ENCODE measurements around the gene MYO18A. TPM values are rescaled to one million over a fixed set of nuclear protein-coding genes. Genes with fewer than 3 reads are reported as not detected.

Gene MYO18A
- total RNA-seq, 1 experiment from 2014 or later = 37.2 TPM

GRCh38 chr17:29060475-29060874 lies 119.7 kb downstream of the MYO18A start:
- RAD21 ChIA-PET (ENCODE audit: low non-redundant PET in 1 of 2, low total read pairs in 2 of 2, uncharacterized antibody in 2 of 2, unreplicated experiment in 2 of 2) = interaction anchor here in 1 of 2 experiments (0.7 kb wide), 1 partner anchor 442 kb away, joined by 3 read pairs; no protein-coding TSS in a partner anchor
- Histone ChIP-seq H3K4me1 (ENCODE audit: control insufficient read depth in 1 of 2, insufficient read depth in 2 of 2, low read length in 2 of 2) (no peaks in the 10 kb centered on the region), H3K27me3 (ENCODE audit: insufficient read depth, low read length) (no peaks in the 10 kb centered on the region), H3K9ac (ENCODE audit: low read length) (no peak overlapping the region), H3K36me3 (ENCODE audit: control insufficient read depth in 1 of 2, insufficient read depth in 2 of 2, low read length in 2 of 2) (no peaks in the 10 kb centered on the region), H3K4me3 (replicated peaks in 1 of 2; ENCODE audit: low read depth in 1 of 2, low read length in 2 of 2) (no peak overlapping the region), H3K4me2 (ENCODE audit: low read length) (no peak overlapping the region), H3K9me3 (ENCODE audit: control insufficient read depth in 1 of 2, insufficient read depth in 1 of 2, low read depth in 1 of 2, low read length in 2 of 2) (no peaks in the 10 kb centered on the region), H3K9me2 (ENCODE audit: insufficient read depth) (no peaks in the 10 kb centered on the region), H2AFZ (ENCODE audit: low read depth, low read length, poor library complexity, severe bottlenecking) (no peak overlapping the region), H3K27ac (ENCODE audit: low read depth, low read length) (no peak overlapping the region), H4K20me1 (ENCODE audit: insufficient read depth) (no peaks in the 10 kb centered on the region), H3K79me2 (ENCODE audit: insufficient read depth, low read length) (no peaks in the 10 kb centered on the region)
- no TSS peak for BruUV-seq (replicated peaks)
- ATAC-seq = no peak
- intact Hi-C loops (cut with micrococcal nuclease) = no loop called here
- CTCF ChIA-PET = no interaction called here
- TF ChIP-seq ZNF274 (IDR thresholded peaks at IDR 0.05; ENCODE audit: low read depth, low read length) (no peak), EZH2 (IDR thresholded peaks at IDR 0.05) (no peak), ELF1 (IDR thresholded peaks at IDR 0.05; ENCODE audit: borderline replicate concordance, low read depth) (no peak), CTCF (IDR thresholded peaks at IDR 0.05 in 2 of 3, conservative IDR thresholded peaks at IDR 0.05 in 1 of 3; ENCODE audit: borderline replicate concordance in 1 of 3, insufficient read depth in 1 of 3, low read depth in 2 of 3, low read length in 2 of 3) (no peak)
- TF ChIP-seq, protein P1, sequence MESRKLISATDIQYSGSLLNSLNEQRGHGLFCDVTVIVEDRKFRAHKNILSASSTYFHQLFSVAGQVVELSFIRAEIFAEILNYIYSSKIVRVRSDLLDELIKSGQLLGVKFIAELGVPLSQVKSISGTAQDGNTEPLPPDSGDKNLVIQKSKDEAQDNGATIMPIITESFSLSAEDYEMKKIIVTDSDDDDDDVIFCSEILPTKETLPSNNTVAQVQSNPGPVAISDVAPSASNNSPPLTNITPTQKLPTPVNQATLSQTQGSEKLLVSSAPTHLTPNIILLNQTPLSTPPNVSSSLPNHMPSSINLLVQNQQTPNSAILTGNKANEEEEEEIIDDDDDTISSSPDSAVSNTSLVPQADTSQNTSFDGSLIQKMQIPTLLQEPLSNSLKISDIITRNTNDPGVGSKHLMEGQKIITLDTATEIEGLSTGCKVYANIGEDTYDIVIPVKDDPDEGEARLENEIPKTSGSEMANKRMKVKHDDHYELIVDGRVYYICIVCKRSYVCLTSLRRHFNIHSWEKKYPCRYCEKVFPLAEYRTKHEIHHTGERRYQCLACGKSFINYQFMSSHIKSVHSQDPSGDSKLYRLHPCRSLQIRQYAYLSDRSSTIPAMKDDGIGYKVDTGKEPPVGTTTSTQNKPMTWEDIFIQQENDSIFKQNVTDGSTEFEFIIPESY (IDR thresholded peaks at IDR 0.05; ENCODE audit: extremely low read depth, insufficient replicate concordance, low read length) = no peak
- DNase-seq (ENCODE audit: low read depth, low spot score) = no peak
- POLR2A ChIA-PET = no interaction called here

Measured in HCT116 (cell line).